GM18517 (cell line): ENCODE results near the gene DAAM2.

ENCODE experiments used
- ATAC-seq: cut with Tn5 transposase; IDR thresholded peaks from one replicate; pipeline ENCODE4 v1.9.1; 2021; ENCODE audit warnings: mild to moderate bottlenecking, moderate library complexity; ENCODE audit not compliant: unreplicated experiment

The DAAM2 gene

GRCh38 chr6:39843305-39844020 lies 51.3 kb downstream of the DAAM2 start:
- no peak for ATAC-seq

GRCh38 chr6:39844866-39845265 lies 52.7 kb downstream of the DAAM2 start:
- no peak for ATAC-seq

- no peak for ATAC-seq
These were observed 55.0 kb downstream of the DAAM2 start for GRCh38 chr6:39847221-39847620.

GRCh38 chr6:39848171-39848570 lies 56.0 kb downstream of the DAAM2 start:
- no peak for ATAC-seq

GRCh38 chr6:39849228-39849627 lies 57.1 kb downstream of the DAAM2 start:
- no peak for ATAC-seq

GRCh38 chr6:39849764-39850163 lies 57.6 kb downstream of the DAAM2 start:
- ATAC-seq: no peak

GRCh38 chr6:39850736-39851297 lies 58.6 kb downstream of the DAAM2 start:
- no peak for ATAC-seq

GRCh38 chr6:39851331-39851730 lies 59.2 kb downstream of the DAAM2 start:
- ATAC-seq: no peak

- ATAC-seq: no peak
These were observed 60.1 kb downstream of the DAAM2 start for GRCh38 chr6:39852324-39852723.

GRCh38 chr6:39853604-39854003 lies 61.4 kb downstream of the DAAM2 start:
- ATAC-seq: no peak

- ATAC-seq: no peak
These were observed 63.3 kb downstream of the DAAM2 start for GRCh38 chr6:39855356-39855995.

GRCh38 chr6:39859025-39859424 lies 66.8 kb downstream of the DAAM2 start:
- ATAC-seq: no peak

- no peak for ATAC-seq
These were observed 69.5 kb downstream of the DAAM2 start for GRCh38 chr6:39861663-39862062.

- ATAC-seq: no peak
These were observed 73.1 kb downstream of the DAAM2 start for GRCh38 chr6:39865011-39865888.

GRCh38 chr6:39867592-39867991 lies 75.4 kb downstream of the DAAM2 start:
- no peak for ATAC-seq

- no peak for ATAC-seq
These were observed 78.8 kb downstream of the DAAM2 start for GRCh38 chr6:39870950-39871349.

GRCh38 chr6:39873439-39873838 lies 81.3 kb downstream of the DAAM2 start:
- no peak for ATAC-seq

GRCh38 chr6:39876111-39876510 lies 83.9 kb downstream of the DAAM2 start:
- no peak for ATAC-seq

- no peak for ATAC-seq
These were observed 84.7 kb downstream of the DAAM2 start for GRCh38 chr6:39876826-39877225.

GRCh38 chr6:39879535-39879934 lies 87.4 kb downstream of the DAAM2 start:
- no peak for ATAC-seq

- no peak for ATAC-seq
These were observed 88.4 kb downstream of the DAAM2 start for GRCh38 chr6:39880594-39880993.
